Hepatocyte (in vitro differentiated cells): ENCODE data around the gene NRL.

Source experiments
- EZH2 ChIP-seq: fragments of 200-600 bp; sonication (generic); IDR thresholded peaks from 2 replicates; pipeline ENCODE4 v1.6.1; 2016; ENCODE audit warnings: antibody characterized with exemption, mild to moderate bottlenecking, borderline replicate concordance
- EZH2phosphoT487 ChIP-seq: fragments of 200-600 bp; sonication (generic); IDR thresholded peaks from one replicate; pipeline ENCODE4 v1.6.1; 2018; ENCODE audit warnings: antibody characterized with exemption, mild to moderate bottlenecking, low read depth, moderate library complexity; ENCODE audit not compliant: unreplicated experiment, severe bottlenecking
- TF ChIP-seq, protein P1 (sequence below): fragments of 200-600 bp; sonication (generic); IDR thresholded peaks from 2 replicates; pipeline ENCODE4 v1.5.1; 2016; ENCODE audit warnings: antibody characterized with exemption, mild to moderate bottlenecking; ENCODE audit not compliant: poor library complexity

DNA sequence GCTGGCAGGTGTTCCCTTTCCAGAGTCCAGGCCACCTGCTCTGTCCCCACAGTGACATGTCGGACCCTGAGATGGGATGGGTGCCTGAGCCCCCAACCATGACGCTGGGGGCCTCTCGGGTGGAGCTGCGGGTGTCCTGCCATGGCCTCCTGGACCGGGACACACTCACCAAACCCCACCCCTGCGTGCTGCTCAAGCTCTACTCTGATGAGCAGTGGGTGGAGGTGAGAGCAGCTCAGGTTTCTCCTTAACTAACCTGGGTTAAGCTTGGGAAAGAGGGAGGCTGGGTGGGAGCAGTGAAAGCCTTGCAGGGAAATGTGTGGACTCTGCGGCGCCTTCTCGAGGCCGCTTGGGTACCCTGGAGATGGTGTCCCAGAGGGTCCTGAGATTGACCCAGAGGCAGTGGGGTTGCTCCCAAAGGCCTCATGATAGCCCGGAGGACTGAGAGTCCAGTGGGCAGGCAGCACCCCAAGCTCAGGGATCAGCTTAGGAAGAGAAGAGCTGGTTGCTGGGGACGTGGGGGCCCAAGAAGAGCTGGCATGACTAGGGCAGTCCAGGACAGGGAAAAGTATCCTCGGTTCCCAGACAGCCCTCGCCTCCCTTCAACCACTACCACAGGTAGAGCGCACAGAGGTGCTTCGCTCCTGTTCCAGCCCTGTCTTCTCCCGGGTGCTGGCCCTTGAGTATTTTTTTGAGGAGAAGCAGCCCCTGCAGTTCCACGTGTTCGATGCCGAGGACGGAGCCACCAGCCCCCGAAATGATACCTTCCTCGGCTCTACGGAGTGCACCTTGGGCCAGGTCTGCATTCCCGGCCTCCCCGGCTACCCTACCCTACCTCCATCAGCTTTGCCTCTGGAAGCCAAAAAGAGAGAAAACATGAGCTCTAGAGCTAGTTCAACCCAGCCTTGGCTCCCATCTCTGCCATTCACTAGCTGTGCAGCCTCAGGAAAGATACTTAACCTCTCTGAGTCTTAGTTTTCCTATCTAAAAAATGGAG is 41.6 kb downstream of the NRL start:
- TF ChIP-seq, protein P1, sequence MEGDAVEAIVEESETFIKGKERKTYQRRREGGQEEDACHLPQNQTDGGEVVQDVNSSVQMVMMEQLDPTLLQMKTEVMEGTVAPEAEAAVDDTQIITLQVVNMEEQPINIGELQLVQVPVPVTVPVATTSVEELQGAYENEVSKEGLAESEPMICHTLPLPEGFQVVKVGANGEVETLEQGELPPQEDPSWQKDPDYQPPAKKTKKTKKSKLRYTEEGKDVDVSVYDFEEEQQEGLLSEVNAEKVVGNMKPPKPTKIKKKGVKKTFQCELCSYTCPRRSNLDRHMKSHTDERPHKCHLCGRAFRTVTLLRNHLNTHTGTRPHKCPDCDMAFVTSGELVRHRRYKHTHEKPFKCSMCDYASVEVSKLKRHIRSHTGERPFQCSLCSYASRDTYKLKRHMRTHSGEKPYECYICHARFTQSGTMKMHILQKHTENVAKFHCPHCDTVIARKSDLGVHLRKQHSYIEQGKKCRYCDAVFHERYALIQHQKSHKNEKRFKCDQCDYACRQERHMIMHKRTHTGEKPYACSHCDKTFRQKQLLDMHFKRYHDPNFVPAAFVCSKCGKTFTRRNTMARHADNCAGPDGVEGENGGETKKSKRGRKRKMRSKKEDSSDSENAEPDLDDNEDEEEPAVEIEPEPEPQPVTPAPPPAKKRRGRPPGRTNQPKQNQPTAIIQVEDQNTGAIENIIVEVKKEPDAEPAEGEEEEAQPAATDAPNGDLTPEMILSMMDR = no peak
- TF ChIP-seq EZH2 (no peak), EZH2phosphoT487 (no peak)
